HG03575 (cell line): ENCODE results near the gene KIF14.

ENCODE experiments used
- ATAC-seq: cut with Tn5 transposase; IDR thresholded peaks from one replicate; pipeline ENCODE4 v1.9.1; 2021; ENCODE audit not compliant: unreplicated experiment, insufficient number of reproducible peaks, low FRiP score; ENCODE audit errors: extremely low read depth

KIF14 gene

DNA sequence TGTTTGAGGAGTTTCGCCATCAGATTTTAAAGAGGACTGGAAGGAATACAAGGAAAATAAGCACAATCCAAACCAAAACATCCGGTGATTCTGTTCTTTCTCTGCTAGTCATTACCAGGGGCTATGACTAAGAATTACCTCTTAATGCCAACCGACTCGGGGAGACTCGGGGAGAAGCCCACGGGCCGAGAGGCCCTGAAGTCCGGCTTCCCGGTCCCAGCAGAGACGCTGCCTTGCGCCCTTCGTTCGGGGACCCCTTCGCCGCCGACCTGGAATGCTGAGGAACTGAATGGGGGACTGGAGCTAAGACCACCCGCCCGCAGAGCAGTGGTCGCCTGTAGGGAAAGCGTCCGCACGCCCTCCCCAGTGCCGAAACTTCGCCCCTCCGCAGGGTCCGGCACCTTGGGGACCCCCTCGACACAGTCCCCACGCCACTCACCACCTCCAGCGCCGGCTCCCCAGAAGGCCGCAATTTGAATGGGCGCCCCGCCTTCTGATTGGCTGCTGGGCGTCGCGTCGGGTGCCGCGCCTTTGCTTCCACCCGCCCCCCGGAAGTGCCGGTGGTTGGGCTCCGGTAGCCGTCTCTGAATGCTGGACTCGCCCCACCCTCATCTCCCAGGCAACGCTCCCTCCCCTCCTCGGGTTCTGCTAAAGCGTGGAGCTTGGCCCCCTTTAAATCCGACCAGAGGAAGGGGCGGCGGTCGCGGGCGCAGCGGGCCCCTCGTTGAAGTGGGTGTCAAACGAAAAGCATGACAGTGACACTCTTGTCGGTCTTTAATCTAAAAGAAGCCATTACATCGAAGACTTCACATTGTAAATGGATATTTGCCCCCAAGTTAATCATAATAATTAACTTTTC is at the start of gene KIF14:
Gene KIF14 (minus strand): TSS at position 479 of the 859 bp plus-strand sequence. CDS start 2,028 bp downstream, outside the sequence.
- peak; percentile 27 for ATAC-seq

GRCh38 chr1:200669314-200670241 is 49.0 kb upstream of the KIF14 start, which contains the start of gene DDX59:
Gene DDX59, minus strand, starts transcription at chr1:200669907. Its CDS starts 3,167 bp downstream, at chr1:200666740.
- ATAC-seq: peak; percentile 54

DNA sequence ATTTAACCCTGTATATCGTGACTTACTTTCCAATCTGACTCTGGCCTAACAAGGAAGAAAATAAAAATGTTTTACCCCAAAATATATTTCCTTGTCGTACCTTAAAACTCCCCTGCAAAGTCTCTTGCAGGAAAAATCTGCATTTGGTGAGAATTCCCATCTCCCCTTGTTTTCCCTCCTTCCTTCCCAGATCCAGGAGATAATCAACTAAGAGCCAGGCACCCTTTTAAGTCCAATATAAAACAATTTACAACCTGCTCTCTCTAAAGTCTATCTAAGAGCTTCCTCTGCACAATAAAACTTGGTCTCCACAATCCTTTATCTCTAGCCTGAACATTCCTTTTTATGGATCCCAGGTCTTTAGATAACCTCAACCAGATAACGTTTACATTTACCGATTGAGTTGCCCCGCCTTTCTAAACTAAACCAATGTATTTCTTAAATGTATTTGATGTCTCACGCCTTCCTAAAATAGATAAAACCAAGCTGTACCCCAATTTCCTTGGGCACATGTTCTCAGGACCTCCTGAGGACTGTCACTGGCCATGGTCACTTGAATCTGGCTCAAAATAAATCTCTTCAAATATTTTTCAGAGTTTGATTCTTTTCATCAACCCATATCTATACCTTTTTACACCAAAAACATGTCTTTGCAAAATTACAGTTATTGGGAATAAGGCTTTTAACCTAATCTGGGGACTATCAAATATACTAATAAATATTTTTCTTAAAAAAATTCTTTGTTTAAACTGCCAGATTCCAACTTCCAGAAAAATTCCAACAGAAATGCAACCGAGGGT is 48.2 kb upstream of the KIF14 start:
- no peak for ATAC-seq

DNA sequence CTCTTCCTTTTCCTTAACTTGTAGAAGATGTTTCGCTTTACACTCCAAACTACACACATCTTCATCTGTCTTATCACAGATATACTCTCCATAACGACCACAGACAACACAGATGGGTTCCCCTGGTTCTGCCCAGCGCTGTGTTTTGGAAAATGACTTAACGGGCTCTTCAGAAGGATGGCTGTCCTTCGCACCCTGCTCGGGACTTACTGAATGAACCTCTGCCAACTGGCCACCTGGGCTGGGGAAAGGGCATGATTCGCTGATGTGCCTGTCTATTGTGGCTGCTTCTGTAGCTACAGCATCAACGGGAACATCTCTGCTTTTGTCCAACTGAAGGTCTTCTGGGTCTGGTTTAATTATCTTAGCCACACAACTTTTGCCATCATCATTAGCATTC is 45.8 kb upstream of the KIF14 start:
- no peak for ATAC-seq

GRCh38 chr1:200665861-200666260 is 45.3 kb upstream of the KIF14 start:
- no peak for ATAC-seq

- ATAC-seq: no peak
Measured at GRCh38 chr1:200660719-200661118, 40.2 kb upstream of the KIF14 start.

DNA sequence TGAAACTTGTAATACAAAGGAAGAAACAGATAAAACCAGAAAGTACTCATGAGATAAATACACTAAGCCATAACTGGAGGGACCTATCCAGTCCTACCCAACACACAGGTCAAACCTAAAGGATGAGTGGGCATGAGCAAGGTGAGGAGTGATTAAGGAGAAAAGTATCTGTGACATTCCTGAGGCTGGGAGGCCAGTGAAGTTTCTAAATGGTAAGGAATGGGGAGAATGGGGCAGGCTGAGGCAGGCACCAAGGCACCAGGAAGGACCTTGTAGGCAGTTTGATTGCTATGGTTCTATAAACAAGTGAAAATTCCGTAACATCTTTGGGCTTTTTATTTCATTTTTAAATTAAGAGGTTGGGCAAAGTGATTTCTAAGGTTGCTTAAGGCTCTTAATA is 38.7 kb upstream of the KIF14 start:
- ATAC-seq: no peak

- no peak for ATAC-seq
Measured at GRCh38 chr1:200658037-200658818, 37.7 kb upstream of the KIF14 start.

DNA sequence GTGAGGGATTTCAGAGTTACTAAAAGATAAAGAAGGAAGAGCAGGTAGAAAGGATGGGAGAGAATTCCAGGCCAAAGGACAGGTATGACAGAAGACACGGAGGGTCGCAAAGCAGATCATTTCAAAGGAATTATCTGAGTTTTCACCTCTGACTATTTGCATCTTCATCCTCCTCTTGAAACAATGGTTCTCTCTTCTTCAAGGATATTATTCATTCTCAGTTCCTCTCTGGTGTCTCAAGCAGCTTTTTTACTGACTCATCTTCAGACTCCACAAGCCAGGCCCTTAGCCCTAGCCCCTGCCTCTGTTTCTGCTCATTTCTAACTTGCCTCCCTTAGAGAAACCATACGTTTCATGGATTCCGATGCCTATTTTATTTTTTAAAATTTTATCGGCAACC is 34.1 kb upstream of the KIF14 start:
- peak; percentile 89 for ATAC-seq

DNA sequence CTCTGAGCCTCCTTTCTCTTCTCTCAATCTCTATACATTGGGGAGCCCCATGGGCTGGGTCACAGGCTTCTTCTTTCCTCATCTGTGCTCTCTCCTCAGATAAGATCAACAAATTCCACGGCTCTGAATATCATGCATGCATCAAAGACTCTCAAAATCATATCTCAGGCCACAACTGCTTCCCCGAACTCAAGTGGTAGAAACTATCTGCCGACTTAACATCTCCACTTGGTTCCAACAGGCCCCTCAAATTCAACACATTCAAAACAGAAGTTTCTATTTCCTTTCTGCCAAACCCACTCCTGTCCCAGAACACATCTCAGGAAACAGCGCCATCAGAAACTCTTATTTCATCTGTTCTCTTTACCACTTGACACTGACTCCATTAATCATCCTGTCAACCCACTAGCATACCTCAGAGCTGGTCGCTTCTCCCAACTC is 32.5 kb upstream of the KIF14 start:
- no peak for ATAC-seq

DNA sequence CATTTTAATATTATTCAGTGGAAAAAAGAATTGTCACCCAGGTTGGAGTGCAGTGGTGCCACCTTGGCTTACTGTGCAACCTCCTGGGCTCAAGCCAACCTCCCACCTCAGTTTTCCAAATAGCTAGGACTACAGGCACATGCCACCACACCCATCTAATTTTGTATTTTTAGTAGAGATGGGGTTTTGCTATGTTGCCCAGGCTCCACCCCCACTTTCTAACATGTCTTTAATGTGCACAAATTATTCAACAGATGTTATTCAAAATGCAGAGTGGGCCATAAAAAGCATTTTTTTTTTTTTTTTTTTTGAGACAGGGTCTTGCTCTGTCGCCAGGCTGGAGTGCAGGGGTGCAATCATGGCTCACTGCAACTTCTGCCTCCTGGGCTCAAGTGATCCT is 31.8 kb upstream of the KIF14 start:
- ATAC-seq: no peak

DNA sequence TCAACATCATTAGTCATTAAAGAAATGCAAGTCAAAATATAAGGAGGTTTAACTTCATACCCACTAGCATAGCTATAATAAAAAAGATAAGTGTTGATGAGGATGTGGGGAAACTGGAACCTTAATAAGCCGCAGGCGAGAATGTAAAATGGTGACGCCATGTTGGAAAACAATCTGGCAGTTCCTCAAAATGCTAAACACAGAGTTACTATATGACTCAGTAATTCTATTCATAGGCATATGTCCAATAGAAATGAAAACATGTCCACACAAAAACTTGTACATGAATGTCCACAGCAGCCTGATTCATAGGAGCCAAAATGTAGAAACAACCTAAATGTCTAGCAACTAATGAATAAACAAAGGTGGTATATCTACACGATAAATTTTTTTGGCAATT is 26.0 kb upstream of the KIF14 start:
- ATAC-seq: no peak

GRCh38 chr1:200644021-200644420 is 23.5 kb upstream of the KIF14 start:
- ATAC-seq: no peak

GRCh38 chr1:200642481-200642880 is 21.9 kb upstream of the KIF14 start:
- no peak for ATAC-seq

GRCh38 chr1:200640963-200641401 is 20.4 kb upstream of the KIF14 start:
- no peak for ATAC-seq

- ATAC-seq: no peak
Measured at GRCh38 chr1:200640373-200640962, 19.9 kb upstream of the KIF14 start.

DNA sequence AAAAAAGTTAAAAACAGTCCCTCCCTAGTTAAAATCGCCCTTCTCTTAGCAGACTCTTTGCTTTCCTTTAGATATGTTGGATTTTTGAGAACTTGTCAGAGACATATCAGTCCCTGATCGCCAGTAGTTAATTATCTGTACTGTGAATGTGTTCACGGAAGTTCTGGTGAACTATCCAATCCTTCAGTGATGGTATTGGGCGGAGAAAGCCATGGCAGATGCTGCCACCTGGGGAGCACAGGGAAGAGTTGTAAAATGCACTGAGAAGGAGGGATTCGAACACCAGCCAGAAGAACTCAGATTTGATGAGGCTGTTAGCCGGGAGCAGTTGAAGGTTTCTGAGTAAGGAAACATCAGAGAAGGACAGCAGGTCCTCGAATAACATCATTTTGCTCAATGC is 17.5 kb upstream of the KIF14 start:
- no peak for ATAC-seq

- no peak for ATAC-seq
Measured at GRCh38 chr1:200636681-200637080, 16.1 kb upstream of the KIF14 start.
